ENCODE data around the gene EFNA3.

Gene EFNA3

DNA sequence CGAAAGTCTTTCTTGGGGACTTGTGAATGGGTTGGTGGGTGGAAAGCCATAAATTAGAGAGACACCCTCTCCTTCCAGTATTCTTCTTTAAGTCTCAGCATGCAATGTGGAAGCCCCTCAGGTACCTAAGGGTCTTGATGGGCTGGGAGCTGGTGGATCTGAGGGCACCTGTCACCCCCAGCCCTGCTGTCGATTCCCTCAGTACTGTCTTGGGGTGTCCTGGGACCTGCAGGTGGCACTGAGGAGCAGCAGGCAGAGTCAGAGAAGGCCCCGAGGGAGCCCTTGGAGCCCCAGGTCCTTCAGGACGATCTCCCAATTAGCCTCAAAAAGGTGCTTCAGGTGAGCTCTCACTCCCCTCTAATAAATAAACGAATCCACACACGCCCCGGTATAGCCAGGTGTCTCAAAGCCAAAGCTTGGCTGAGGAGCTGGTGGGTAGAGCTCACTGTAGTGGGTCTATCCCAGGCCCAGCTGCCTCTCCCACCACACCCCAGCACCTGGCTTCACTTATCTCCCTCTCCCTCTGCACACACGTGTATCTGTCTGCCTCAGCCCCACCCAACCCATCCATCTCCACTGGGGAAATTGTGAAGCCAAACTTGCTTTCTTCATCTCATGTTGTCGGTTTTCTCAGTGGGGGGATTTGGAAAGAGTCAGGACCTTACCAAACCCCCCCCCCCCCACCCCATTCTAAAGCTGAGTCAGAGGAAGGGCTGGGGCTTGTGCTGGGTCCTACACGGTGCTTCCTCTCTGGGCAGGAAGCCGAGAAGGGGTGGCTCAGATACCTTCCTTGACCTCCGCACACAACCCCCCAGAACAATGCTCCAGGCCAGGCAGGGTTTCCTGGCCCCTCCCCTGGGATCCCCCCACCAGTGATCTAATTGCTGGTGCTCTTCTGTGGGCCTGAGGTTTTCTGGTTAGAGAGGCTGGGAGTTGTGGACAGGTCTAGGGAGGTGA, 25.9 kb upstream of the EFNA3 start:
- DNase-seq (ENCODE audit: low read depth) = no peak
- peak overlapping the region; percentile 70 for H3K4me3 ChIP-seq (replicated peaks; ENCODE audit: low read depth, low read length)
- TF ChIP-seq, protein P1, sequence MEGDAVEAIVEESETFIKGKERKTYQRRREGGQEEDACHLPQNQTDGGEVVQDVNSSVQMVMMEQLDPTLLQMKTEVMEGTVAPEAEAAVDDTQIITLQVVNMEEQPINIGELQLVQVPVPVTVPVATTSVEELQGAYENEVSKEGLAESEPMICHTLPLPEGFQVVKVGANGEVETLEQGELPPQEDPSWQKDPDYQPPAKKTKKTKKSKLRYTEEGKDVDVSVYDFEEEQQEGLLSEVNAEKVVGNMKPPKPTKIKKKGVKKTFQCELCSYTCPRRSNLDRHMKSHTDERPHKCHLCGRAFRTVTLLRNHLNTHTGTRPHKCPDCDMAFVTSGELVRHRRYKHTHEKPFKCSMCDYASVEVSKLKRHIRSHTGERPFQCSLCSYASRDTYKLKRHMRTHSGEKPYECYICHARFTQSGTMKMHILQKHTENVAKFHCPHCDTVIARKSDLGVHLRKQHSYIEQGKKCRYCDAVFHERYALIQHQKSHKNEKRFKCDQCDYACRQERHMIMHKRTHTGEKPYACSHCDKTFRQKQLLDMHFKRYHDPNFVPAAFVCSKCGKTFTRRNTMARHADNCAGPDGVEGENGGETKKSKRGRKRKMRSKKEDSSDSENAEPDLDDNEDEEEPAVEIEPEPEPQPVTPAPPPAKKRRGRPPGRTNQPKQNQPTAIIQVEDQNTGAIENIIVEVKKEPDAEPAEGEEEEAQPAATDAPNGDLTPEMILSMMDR (IDR thresholded peaks at IDR 0.05; ENCODE audit: low read length, missing control alignments) = peak; percentile 33

DNA sequence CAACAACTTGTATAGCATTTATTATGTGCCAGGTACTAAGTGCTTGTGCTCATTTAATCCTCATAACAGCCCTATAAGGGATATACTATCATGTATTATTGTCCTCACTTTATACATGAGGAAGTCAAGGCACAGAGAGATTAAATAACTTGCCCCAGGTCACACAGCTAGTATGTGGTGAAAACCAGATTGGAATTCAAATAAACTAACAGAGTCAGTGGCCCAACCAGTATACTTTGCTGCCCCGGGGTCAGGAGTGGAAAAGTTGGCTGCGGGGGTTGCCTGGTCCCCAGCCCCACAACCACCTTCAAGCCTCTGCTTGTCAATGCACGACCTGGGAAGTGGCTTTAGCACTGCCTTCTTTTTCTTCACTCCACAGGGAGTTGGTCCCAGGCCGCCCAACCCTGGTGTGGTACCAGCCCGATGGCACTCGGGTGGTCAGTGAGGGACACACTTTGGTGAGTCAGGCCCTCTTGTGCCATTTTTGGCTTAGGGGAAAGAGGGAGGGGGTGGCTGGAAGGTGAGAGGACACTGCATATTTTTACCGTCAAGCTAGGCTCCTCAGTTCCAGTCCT, 25.0 kb upstream of the EFNA3 start:
- TF ChIP-seq, protein P1 (IDR thresholded peaks at IDR 0.05; ENCODE audit: low read length, missing control alignments) = no peak
- no peak for DNase-seq (ENCODE audit: low read depth)
- H3K4me3 ChIP-seq (replicated peaks; ENCODE audit: low read depth, low read length) = no peak overlapping the region

DNA sequence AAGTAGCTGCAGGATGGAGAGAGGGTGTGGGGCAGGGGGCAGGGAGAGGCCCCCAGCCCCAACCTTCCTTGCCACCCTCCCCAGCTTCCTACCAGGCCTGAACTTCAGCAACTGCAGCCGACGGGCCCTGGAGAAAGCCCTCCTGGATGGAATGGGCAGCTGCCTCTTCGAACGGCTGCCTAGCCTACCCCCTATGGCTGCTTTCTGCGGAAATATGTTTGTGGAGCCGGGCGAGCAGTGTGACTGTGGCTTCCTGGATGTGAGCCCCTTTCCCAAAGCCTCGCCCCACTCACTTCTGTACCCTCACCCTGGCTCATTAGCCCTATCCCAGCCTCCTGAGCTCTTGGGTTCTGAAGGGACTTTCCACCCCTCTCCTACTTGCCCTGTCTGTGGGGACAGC, 21.5 kb upstream of the EFNA3 start:
- TF ChIP-seq, protein P1 (IDR thresholded peaks at IDR 0.05; ENCODE audit: low read length, missing control alignments) = no peak
- no peak for DNase-seq (ENCODE audit: low read depth)
- H3K4me3 ChIP-seq (replicated peaks; ENCODE audit: low read depth, low read length) = no peak overlapping the region

DNA sequence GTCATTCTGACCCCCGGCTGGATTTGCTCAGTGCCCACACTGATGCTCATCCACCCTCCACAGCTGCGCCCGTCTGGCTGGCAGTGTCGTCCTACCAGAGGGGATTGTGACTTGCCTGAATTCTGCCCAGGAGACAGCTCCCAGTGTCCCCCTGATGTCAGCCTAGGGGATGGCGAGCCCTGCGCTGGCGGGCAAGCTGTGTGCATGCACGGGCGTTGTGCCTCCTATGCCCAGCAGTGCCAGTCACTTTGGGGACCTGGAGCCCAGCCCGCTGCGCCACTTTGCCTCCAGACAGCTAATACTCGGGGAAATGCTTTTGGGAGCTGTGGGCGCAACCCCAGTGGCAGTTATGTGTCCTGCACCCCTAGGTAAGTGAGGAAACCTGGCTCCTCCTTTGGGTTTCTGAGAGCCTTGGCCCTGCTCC, 20.8 kb upstream of the EFNA3 start:
- TF ChIP-seq, protein P1 (IDR thresholded peaks at IDR 0.05; ENCODE audit: low read length, missing control alignments) = no peak
- H3K4me3 ChIP-seq (replicated peaks; ENCODE audit: low read depth, low read length) = no peak overlapping the region

DNA sequence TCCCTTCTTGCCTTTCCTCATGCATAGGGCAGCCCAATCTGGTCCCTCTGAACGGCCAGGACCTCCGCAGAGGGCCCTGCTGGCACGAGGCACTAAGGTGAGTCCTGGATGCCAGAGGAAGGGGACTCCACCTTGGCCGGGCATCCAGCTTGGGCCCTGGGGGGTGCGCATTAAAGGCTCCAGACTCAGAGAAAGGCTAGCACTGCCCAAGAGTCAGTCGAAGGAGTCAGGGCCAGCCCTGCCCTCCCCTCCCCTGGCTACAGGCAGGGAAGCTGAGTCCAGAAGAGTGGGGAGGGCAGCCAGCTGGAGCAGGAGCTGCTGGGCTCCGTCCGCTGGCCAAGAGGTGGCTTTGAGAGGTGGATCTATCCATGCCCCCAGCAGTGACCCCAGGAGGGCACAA, 17.9 kb upstream of the EFNA3 start:
- no peak for DNase-seq (ENCODE audit: low read depth)
- TF ChIP-seq, protein P1 (IDR thresholded peaks at IDR 0.05; ENCODE audit: low read length, missing control alignments) = no peak
- no peak overlapping the region for H3K4me3 ChIP-seq (replicated peaks; ENCODE audit: low read depth, low read length)

More for the DNA sequence above, 20.8 kb upstream of the EFNA3 start:
- DNase-seq (ENCODE audit: low read depth) = no peak

DNA sequence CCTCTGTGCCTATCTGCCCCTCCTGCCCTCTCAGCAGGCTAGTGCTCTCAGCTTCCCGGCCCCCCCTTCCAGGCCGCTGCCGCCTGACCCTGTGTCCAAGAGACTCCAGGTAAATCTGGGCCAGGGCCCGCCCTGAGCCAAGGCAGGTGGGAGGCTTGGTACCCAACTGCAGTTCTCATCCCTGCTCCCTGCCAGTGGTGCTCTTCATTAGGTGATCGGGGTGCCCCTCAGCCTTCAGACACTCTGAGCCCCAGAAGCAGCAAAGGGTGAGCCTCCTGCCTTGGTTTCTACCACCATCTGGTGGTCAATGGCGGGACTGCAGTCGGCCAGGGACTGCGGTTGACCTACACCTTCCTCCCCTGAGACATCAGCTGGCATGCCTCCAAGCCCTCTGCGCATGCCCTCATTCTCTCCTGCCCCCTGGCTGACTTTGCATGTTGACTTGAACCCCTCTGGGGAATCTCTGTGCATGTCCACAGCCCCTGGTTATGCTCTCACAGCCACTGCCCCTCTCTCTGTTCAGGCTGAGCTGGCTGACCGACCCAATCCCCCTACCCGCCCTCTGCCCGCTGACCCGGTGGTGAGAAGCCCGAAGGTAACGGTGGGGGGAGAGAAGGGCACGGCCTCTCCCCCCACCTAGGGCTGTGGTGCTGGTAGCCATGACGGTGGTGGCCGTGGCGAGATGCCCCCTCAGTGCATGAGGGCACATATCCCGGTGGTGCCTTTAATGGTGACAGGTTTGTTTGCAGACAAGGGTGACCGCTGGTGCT, 17.1 kb upstream of the EFNA3 start:
- H3K4me3 ChIP-seq (replicated peaks; ENCODE audit: low read depth, low read length) = no peak overlapping the region
- TF ChIP-seq, protein P1 (IDR thresholded peaks at IDR 0.05; ENCODE audit: low read length, missing control alignments) = peak; percentile 98
- peak; percentile 85 for DNase-seq (ENCODE audit: low read depth)

Measured in fibroblast of pulmonary artery (primary cell).